HCT116 (cell line): ENCODE data around the gene SPTLC3.

Experiments
- CEBPB ChIP-seq: IDR thresholded peaks from 2 replicates; pipeline ENCODE4 v1.6.1; 2012; ENCODE audit warnings: low read depth
- ELF1 ChIP-seq: IDR thresholded peaks from 2 replicates; pipeline ENCODE4 v1.6.1; 2012; ENCODE audit warnings: low read depth, borderline replicate concordance
- EZH2 ChIP-seq: fragments of 200-600 bp; sonication (generic); IDR thresholded peaks from 2 replicates; pipeline ENCODE4 v1.6.1; 2017; ENCODE audit warnings: antibody characterized with exemption, mixed run types
- FOSL1 ChIP-seq: IDR thresholded peaks from 2 replicates; pipeline ENCODE4 v1.6.1; 2012; ENCODE audit warnings: low read depth
- POLR2A ChIP-seq: IDR thresholded peaks from 2 replicates; pipeline ENCODE4 v1.7.0; 2011; ENCODE audit warnings: borderline replicate concordance; ENCODE audit not compliant: insufficient read depth, insufficient read length; ENCODE audit errors: extremely low read depth
- RAD21 ChIP-seq: IDR thresholded peaks from 2 replicates; pipeline ENCODE4 v1.6.1; 2012; ENCODE audit warnings: low read depth, mild to moderate bottlenecking
- SP1 ChIP-seq: IDR thresholded peaks from 2 replicates; pipeline ENCODE4 v1.6.1; 2012; ENCODE audit warnings: low read depth
- SRF ChIP-seq: IDR thresholded peaks from 2 replicates; pipeline ENCODE4 v1.6.1; 2012; ENCODE audit warnings: low read depth
- YY1 ChIP-seq: IDR thresholded peaks from 2 replicates; pipeline ENCODE4 v1.6.1; 2011; ENCODE audit warnings: low read length, low read depth, moderate library complexity, mild to moderate bottlenecking; ENCODE audit not compliant: insufficient replicate concordance; ENCODE audit errors: extremely low read depth
- ZNF274 ChIP-seq: fragments of 200-500 bp; sonication (Bioruptor generic); IDR thresholded peaks from 2 replicates; pipeline ENCODE4 v1.6.1; 2014; ENCODE audit warnings: mild to moderate bottlenecking, low read depth, low read length, inconsistent platforms
- TF ChIP-seq, protein P1 (sequence below), 3 experiments: fragments of 200-600 bp in 1 of 3; sonication (generic) in 1 of 3; IDR thresholded peaks in 2 of 3; conservative IDR thresholded peaks in 1 of 3; 2 replicates each; pipeline ENCODE4 v1.5.1; 2012 to 2017; ENCODE audit warnings: low read depth in 2 of 3, low read length in 2 of 3, antibody characterized with exemption in 1 of 3, borderline replicate concordance in 1 of 3, control low read depth in 1 of 3, mild to moderate bottlenecking in 1 of 3, mixed read lengths in 1 of 3, mixed run types in 1 of 3, moderate library complexity in 1 of 3; ENCODE audit not compliant: insufficient read depth in 1 of 3
- TF ChIP-seq, protein P2 (sequence below): IDR thresholded peaks from 2 replicates; pipeline ENCODE4 v1.6.1; 2012

DNA sequence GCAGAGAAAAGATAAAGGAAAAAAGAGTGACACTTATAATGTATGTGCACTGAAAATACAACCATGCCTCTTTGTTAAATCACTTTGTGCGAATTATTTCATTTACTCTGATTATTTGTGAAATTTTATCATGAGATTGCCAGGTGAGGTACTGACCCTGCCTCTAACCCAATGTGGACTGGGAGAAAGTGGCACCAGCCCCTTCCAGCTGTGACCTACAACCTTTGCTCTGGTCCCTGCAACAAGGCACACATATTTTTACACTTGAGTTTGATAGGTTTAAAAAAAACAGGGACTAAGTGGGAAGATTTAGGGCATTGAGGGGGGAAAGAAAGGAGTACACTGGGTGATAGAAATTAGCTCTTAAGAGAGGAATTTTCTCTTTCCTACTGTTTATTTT, 132.0 kb downstream of the SPTLC3 start:
- TF ChIP-seq, protein P1, sequence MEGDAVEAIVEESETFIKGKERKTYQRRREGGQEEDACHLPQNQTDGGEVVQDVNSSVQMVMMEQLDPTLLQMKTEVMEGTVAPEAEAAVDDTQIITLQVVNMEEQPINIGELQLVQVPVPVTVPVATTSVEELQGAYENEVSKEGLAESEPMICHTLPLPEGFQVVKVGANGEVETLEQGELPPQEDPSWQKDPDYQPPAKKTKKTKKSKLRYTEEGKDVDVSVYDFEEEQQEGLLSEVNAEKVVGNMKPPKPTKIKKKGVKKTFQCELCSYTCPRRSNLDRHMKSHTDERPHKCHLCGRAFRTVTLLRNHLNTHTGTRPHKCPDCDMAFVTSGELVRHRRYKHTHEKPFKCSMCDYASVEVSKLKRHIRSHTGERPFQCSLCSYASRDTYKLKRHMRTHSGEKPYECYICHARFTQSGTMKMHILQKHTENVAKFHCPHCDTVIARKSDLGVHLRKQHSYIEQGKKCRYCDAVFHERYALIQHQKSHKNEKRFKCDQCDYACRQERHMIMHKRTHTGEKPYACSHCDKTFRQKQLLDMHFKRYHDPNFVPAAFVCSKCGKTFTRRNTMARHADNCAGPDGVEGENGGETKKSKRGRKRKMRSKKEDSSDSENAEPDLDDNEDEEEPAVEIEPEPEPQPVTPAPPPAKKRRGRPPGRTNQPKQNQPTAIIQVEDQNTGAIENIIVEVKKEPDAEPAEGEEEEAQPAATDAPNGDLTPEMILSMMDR (IDR thresholded peaks at IDR 0.05 in 2 of 3, conservative IDR thresholded peaks at IDR 0.05 in 1 of 3; ENCODE audit: borderline replicate concordance in 1 of 3, insufficient read depth in 1 of 3, low read depth in 2 of 3, low read length in 2 of 3): no peak
- TF ChIP-seq EZH2: no peak
- no peak for TF ChIP-seq SRF
- TF ChIP-seq, protein P2, sequence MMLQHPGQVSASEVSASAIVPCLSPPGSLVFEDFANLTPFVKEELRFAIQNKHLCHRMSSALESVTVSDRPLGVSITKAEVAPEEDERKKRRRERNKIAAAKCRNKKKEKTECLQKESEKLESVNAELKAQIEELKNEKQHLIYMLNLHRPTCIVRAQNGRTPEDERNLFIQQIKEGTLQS: no peak
- no peak for TF ChIP-seq CEBPB
- TF ChIP-seq RAD21: no peak
- TF ChIP-seq ZNF274: no peak
- no peak for TF ChIP-seq YY1
- TF ChIP-seq FOSL1: no peak
- TF ChIP-seq ELF1: no peak
- no peak for TF ChIP-seq SP1
- TF ChIP-seq POLR2A: no peak
